Putamen (tissue), 1 donor: Measurements from ENCODE around the gene WFIKKN1.
"Not testable (repeated sequence)": the region's sequence is repeated elsewhere in the genome, so short reads cannot be mapped to it uniquely, and the experiment has no call there.

Source experiments
- DNase-seq: peaks from one replicate; pipeline ENCODE4 v3.0.0-alpha.2; 2016; ENCODE audit warnings: low spot score

Gene WFIKKN1

GRCh38 chr16:595094-595528 lies 35.7 kb upstream of the WFIKKN1 start:
- DNase-seq = peak; percentile 61

GRCh38 chr16:595942-596735 lies 34.6 kb upstream of the WFIKKN1 start:
- DNase-seq = no peak

- no peak for DNase-seq
Measured at GRCh38 chr16:596736-597060, 34.1 kb upstream of the WFIKKN1 start.

GRCh38 chr16:597655-598054 lies 33.1 kb upstream of the WFIKKN1 start:
- not testable (repeated sequence) for DNase-seq

- DNase-seq = no peak
Measured at GRCh38 chr16:598823-599739, 31.7 kb upstream of the WFIKKN1 start.

GRCh38 chr16:600781-601180 lies 30.0 kb upstream of the WFIKKN1 start:
- no peak for DNase-seq

- DNase-seq = no peak
Measured at GRCh38 chr16:603933-604332, 26.9 kb upstream of the WFIKKN1 start.

- no peak for DNase-seq
Measured at GRCh38 chr16:606656-607307, 24.0 kb upstream of the WFIKKN1 start.

GRCh38 chr16:608019-608418 lies 22.8 kb upstream of the WFIKKN1 start:
- no peak for DNase-seq

- no peak for DNase-seq
Measured at GRCh38 chr16:609316-609715, 21.5 kb upstream of the WFIKKN1 start.

- DNase-seq = no peak
Measured at GRCh38 chr16:609984-610383, 20.8 kb upstream of the WFIKKN1 start.

GRCh38 chr16:610513-611381 lies 20.0 kb upstream of the WFIKKN1 start:
- DNase-seq = peak; percentile 60

- DNase-seq = no peak
Measured at GRCh38 chr16:615122-615521, 15.7 kb upstream of the WFIKKN1 start.

GRCh38 chr16:616733-617586 lies 13.8 kb upstream of the WFIKKN1 start:
- DNase-seq = no peak

GRCh38 chr16:617855-618254 lies 12.9 kb upstream of the WFIKKN1 start:
- DNase-seq = no peak

GRCh38 chr16:619476-620100 lies 11.2 kb upstream of the WFIKKN1 start:
- no peak for DNase-seq

- DNase-seq = no peak
Measured at GRCh38 chr16:620700-621525, 9.9 kb upstream of the WFIKKN1 start.

GRCh38 chr16:621526-622105 lies 9.2 kb upstream of the WFIKKN1 start:
- DNase-seq = peak; percentile 53

- DNase-seq = no peak
Measured at GRCh38 chr16:622920-623280, 7.9 kb upstream of the WFIKKN1 start.
